Measurements from ENCODE around the gene CELA1. TPM values are rescaled to one million over a fixed set of nuclear protein-coding genes. Genes with fewer than 3 reads are reported as not detected.
"Not testable (repeated sequence)": the region's sequence is repeated elsewhere in the genome, so short reads cannot be mapped to it uniquely, and the experiment has no call there.

The CELA1 gene
- total RNA-seq, 1 donor from 2014 or later: not detected

- no peaks in the 10 kb centered on the region for H3K27me3 ChIP-seq (ENCODE audit: insufficient read depth, low read length)
- H3K9ac ChIP-seq (ENCODE audit: low read length): no peak overlapping the region
- H3K27ac ChIP-seq (ENCODE audit: low read depth, low read length): no peak overlapping the region
- H3K79me2 ChIP-seq (ENCODE audit: insufficient read depth, low read length): no peaks in the 10 kb centered on the region
- no peaks in the 10 kb centered on the region for H3K9me3 Mint-ChIP-seq (ENCODE audit: unreplicated experiment)
- H3K4me1 Mint-ChIP-seq (ENCODE audit: low read depth, unreplicated experiment): no peaks in the 10 kb centered on the region
- no peak overlapping the region for H3K27ac Mint-ChIP-seq (ENCODE audit: unreplicated experiment)
- H3K4me2 ChIP-seq (ENCODE audit: low read length): no peak overlapping the region
- H3K36me3 Mint-ChIP-seq (ENCODE audit: low read depth, unreplicated experiment): no peaks in the 10 kb centered on the region
- DNase-seq (ENCODE audit: low read depth): no peak
- H3K4me3 ChIP-seq (ENCODE audit: insufficient read depth, low read depth, low read length): no peak overlapping the region
- H4K20me1 ChIP-seq (ENCODE audit: insufficient read depth, low read length): no peaks in the 10 kb centered on the region
- H2AFZ ChIP-seq (ENCODE audit: low read depth, low read length): no peak overlapping the region
- no peak for FAIRE-seq
- H3K36me3 ChIP-seq (ENCODE audit: insufficient read depth, low read length): no peaks in the 10 kb centered on the region
- H3K4me1 ChIP-seq (ENCODE audit: insufficient read depth, low read length): no peaks in the 10 kb centered on the region
- H3K9me3 ChIP-seq (ENCODE audit: insufficient read depth, low read depth, low read length): no peaks in the 10 kb centered on the region
- H3K27me3 Mint-ChIP-seq (ENCODE audit: low read depth, unreplicated experiment): peaks cover 5% of the 10 kb centered on the region
- no peak overlapping the region for H3K4me3 Mint-ChIP-seq (ENCODE audit: unreplicated experiment)
- TF ChIP-seq CTCF (IDR thresholded peaks at IDR 0.05; ENCODE audit: insufficient read depth, low read depth, low read length): no peak
- TF ChIP-seq EZH2 (IDR thresholded peaks at IDR 0.05; ENCODE audit: insufficient read depth, low read length): no peak
Measured at GRCh38 chr12:51295651-51296050, 50.8 kb downstream of the CELA1 start.

GRCh38 chr12:51294097-51294496 lies 52.4 kb downstream of the CELA1 start:
- H3K4me3 Mint-ChIP-seq (ENCODE audit: unreplicated experiment); H3K4me2 ChIP-seq (ENCODE audit: low read length); H3K79me2 ChIP-seq (ENCODE audit: insufficient read depth, low read length); H2AFZ ChIP-seq (ENCODE audit: low read depth, low read length); H3K27ac ChIP-seq (ENCODE audit: low read depth, low read length); H3K36me3 Mint-ChIP-seq (ENCODE audit: low read depth, unreplicated experiment); H3K4me1 Mint-ChIP-seq (ENCODE audit: low read depth, unreplicated experiment); DNase-seq (ENCODE audit: low read depth); H4K20me1 ChIP-seq (ENCODE audit: insufficient read depth, low read length); H3K27me3 ChIP-seq (ENCODE audit: insufficient read depth, low read length); H3K9me3 Mint-ChIP-seq (ENCODE audit: unreplicated experiment); H3K9me3 ChIP-seq (ENCODE audit: insufficient read depth, low read depth, low read length); H3K36me3 ChIP-seq (ENCODE audit: insufficient read depth, low read length); H3K9ac ChIP-seq (ENCODE audit: low read length); H3K4me3 ChIP-seq (ENCODE audit: insufficient read depth, low read depth, low read length); FAIRE-seq; H3K4me1 ChIP-seq (ENCODE audit: insufficient read depth, low read length); H3K27me3 Mint-ChIP-seq (ENCODE audit: low read depth, unreplicated experiment); H3K27ac Mint-ChIP-seq (ENCODE audit: unreplicated experiment): not testable (repeated sequence)

- no peak overlapping the region for H3K27ac ChIP-seq (ENCODE audit: low read depth, low read length)
- no peak for TF ChIP-seq EZH2 (IDR thresholded peaks at IDR 0.05; ENCODE audit: insufficient read depth, low read length)
- TF ChIP-seq CTCF (IDR thresholded peaks at IDR 0.05; ENCODE audit: insufficient read depth, low read depth, low read length): no peak
- Mint-ChIP-seq H3K9me3 (ENCODE audit: unreplicated experiment) (no peaks in the 10 kb centered on the region), H3K27me3 (ENCODE audit: low read depth, unreplicated experiment) (no peaks in the 10 kb centered on the region), H3K27ac (ENCODE audit: unreplicated experiment) (no peak overlapping the region), H3K4me1 (ENCODE audit: low read depth, unreplicated experiment) (no peaks in the 10 kb centered on the region), H3K4me3 (ENCODE audit: unreplicated experiment) (no peak overlapping the region), H3K36me3 (ENCODE audit: low read depth, unreplicated experiment) (no peaks in the 10 kb centered on the region)
- no peaks in the 10 kb centered on the region for H4K20me1 ChIP-seq (ENCODE audit: insufficient read depth, low read length)
- H3K4me1 ChIP-seq (ENCODE audit: insufficient read depth, low read length): no peaks in the 10 kb centered on the region
- H3K36me3 ChIP-seq (ENCODE audit: insufficient read depth, low read length): no peaks in the 10 kb centered on the region
- no peak overlapping the region for H2AFZ ChIP-seq (ENCODE audit: low read depth, low read length)
- DNase-seq (ENCODE audit: low read depth) (no peak), FAIRE-seq (no peak)
- no peak overlapping the region for H3K4me3 ChIP-seq (ENCODE audit: insufficient read depth, low read depth, low read length)
- H3K79me2 ChIP-seq (ENCODE audit: insufficient read depth, low read length): no peaks in the 10 kb centered on the region
- H3K27me3 ChIP-seq (ENCODE audit: insufficient read depth, low read length): no peaks in the 10 kb centered on the region
- no peak overlapping the region for H3K4me2 ChIP-seq (ENCODE audit: low read length)
- H3K9me3 ChIP-seq (ENCODE audit: insufficient read depth, low read depth, low read length): no peaks in the 10 kb centered on the region
- H3K9ac ChIP-seq (ENCODE audit: low read length): no peak overlapping the region
Measured at GRCh38 chr12:51293696-51294095, 52.8 kb downstream of the CELA1 start.

GRCh38 chr12:51291603-51292513 lies 54.6 kb downstream of the CELA1 start:
- not testable (repeated sequence) for H4K20me1 ChIP-seq (ENCODE audit: insufficient read depth, low read length); H3K36me3 ChIP-seq (ENCODE audit: insufficient read depth, low read length); H3K9me3 ChIP-seq (ENCODE audit: insufficient read depth, low read depth, low read length); H3K9ac ChIP-seq (ENCODE audit: low read length); H3K9me3 Mint-ChIP-seq (ENCODE audit: unreplicated experiment); H3K27me3 Mint-ChIP-seq (ENCODE audit: low read depth, unreplicated experiment); DNase-seq (ENCODE audit: low read depth); H3K4me3 ChIP-seq (ENCODE audit: insufficient read depth, low read depth, low read length); H3K27me3 ChIP-seq (ENCODE audit: insufficient read depth, low read length); H3K27ac ChIP-seq (ENCODE audit: low read depth, low read length); H2AFZ ChIP-seq (ENCODE audit: low read depth, low read length); FAIRE-seq; H3K36me3 Mint-ChIP-seq (ENCODE audit: low read depth, unreplicated experiment); H3K4me1 Mint-ChIP-seq (ENCODE audit: low read depth, unreplicated experiment); H3K27ac Mint-ChIP-seq (ENCODE audit: unreplicated experiment); H3K4me3 Mint-ChIP-seq (ENCODE audit: unreplicated experiment); H3K4me1 ChIP-seq (ENCODE audit: insufficient read depth, low read length); H3K4me2 ChIP-seq (ENCODE audit: low read length); H3K79me2 ChIP-seq (ENCODE audit: insufficient read depth, low read length)
